Measurements from ENCODE around the gene SEMA5B. TPM values are rescaled to one million over a fixed set of nuclear protein-coding genes. Genes with fewer than 3 reads are reported as not detected.

Gene SEMA5B
- total RNA-seq, 1 experiment from 2014 or later: 1.0 TPM

DNA sequence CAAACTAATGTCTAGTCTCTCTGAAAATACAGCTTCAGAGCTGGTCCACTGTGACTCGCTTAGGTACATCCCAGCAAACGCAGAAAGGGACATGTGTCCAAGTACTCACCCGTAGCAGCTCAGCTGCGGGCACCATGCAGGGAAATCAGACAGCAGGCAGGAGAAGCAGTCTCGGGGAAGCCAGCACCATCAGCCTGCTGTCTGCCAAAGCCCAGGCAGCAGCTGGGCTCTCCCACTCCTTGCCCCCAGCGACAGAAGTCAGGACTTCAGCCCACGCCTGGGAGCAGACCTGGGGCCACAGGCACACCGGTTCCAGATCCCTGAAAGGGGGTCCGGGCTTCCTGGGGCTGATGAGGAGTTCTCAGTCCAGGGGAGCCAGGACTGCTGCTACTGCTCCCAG, 34.9 kb downstream of the SEMA5B start:
- intact Hi-C loops (cut with micrococcal nuclease; ENCODE audit: unreplicated experiment): no loop called here
- H3K27me3 Mint-ChIP-seq (ENCODE audit: insufficient read depth, unreplicated experiment): peaks cover 2% of the 10 kb centered on the region
- POLR2A ChIA-PET: no interaction called here

DNA sequence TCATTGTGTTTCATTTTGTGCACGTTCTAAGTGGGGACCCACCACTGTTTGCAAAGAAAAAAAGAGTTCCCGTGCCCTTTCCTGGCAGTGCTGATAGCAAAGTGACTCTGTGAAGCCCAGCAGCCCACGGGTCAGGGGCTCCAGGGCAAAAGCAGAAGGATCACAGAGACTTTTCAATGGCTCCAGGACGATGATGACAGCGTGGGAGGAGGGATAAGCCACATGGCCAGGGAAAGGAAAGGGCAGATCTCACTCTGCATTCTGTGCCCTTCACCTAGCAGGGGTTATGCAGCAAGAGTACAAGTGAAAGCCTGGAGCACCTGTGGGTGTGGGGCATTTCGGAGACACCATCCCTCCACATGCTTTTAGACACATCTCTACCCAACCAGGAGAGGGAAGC, 35.4 kb downstream of the SEMA5B start:
- no peaks in the 10 kb centered on the region for H3K36me3 ChIP-seq (ENCODE audit: control insufficient read depth, insufficient read depth, low read length)
- peaks cover 2% of the 10 kb centered on the region for H3K27me3 Mint-ChIP-seq (ENCODE audit: insufficient read depth, unreplicated experiment)
- no peak overlapping the region for H3K4me3 ChIP-seq (ENCODE audit: low read depth, low read length)
- POLR2A ChIA-PET: no interaction called here
- H3K4me1 Mint-ChIP-seq (ENCODE audit: low read depth, unreplicated experiment): no peaks in the 10 kb centered on the region
- H3K9me3 ChIP-seq: no peaks in the 10 kb centered on the region
- no peak overlapping the region for H3K27ac Mint-ChIP-seq (ENCODE audit: unreplicated experiment)
- no peak for DNase-seq
- no peaks in the 10 kb centered on the region for H3K36me3 Mint-ChIP-seq (ENCODE audit: insufficient read depth, unreplicated experiment)
- H3K9me3 Mint-ChIP-seq (ENCODE audit: unreplicated experiment): no peaks in the 10 kb centered on the region
- intact Hi-C loops (cut with micrococcal nuclease; ENCODE audit: unreplicated experiment): no loop called here
- H3K4me1 ChIP-seq: no peaks in the 10 kb centered on the region
- CTCF ChIA-PET: interaction anchor here (0.6 kb wide), 1 partner anchor 52 kb away, joined by 3 read pairs; no protein-coding TSS in a partner anchor
- TF ChIP-seq, protein P1, sequence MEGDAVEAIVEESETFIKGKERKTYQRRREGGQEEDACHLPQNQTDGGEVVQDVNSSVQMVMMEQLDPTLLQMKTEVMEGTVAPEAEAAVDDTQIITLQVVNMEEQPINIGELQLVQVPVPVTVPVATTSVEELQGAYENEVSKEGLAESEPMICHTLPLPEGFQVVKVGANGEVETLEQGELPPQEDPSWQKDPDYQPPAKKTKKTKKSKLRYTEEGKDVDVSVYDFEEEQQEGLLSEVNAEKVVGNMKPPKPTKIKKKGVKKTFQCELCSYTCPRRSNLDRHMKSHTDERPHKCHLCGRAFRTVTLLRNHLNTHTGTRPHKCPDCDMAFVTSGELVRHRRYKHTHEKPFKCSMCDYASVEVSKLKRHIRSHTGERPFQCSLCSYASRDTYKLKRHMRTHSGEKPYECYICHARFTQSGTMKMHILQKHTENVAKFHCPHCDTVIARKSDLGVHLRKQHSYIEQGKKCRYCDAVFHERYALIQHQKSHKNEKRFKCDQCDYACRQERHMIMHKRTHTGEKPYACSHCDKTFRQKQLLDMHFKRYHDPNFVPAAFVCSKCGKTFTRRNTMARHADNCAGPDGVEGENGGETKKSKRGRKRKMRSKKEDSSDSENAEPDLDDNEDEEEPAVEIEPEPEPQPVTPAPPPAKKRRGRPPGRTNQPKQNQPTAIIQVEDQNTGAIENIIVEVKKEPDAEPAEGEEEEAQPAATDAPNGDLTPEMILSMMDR (IDR thresholded peaks at IDR 0.05; ENCODE audit: insufficient read depth in 1 of 2, low read depth in 1 of 2, low read length in 1 of 2, severe bottlenecking in 1 of 2, unreplicated experiment in 1 of 2): no peak
- no peaks in the 10 kb centered on the region for H3K27me3 ChIP-seq (replicated peaks; ENCODE audit: control insufficient read depth, insufficient read depth, low read length)
- BruUV-seq (replicated peaks): no TSS peak
- no peak overlapping the region for H3K4me3 Mint-ChIP-seq (ENCODE audit: unreplicated experiment)

More for the DNA sequence above, 34.9 kb downstream of the SEMA5B start:
- no TSS peak for BruUV-seq (replicated peaks)
- DNase-seq: no peak
- Mint-ChIP-seq H3K36me3 (ENCODE audit: insufficient read depth, unreplicated experiment) (no peaks in the 10 kb centered on the region), H3K4me3 (ENCODE audit: unreplicated experiment) (no peak overlapping the region), H3K9me3 (ENCODE audit: unreplicated experiment) (no peaks in the 10 kb centered on the region), H3K27ac (ENCODE audit: unreplicated experiment) (no peak overlapping the region), H3K4me1 (ENCODE audit: low read depth, unreplicated experiment) (no peaks in the 10 kb centered on the region)
- Histone ChIP-seq H3K4me3 (ENCODE audit: low read depth, low read length) (no peak overlapping the region), H3K27me3 (replicated peaks; ENCODE audit: control insufficient read depth, insufficient read depth, low read length) (no peaks in the 10 kb centered on the region), H3K4me1 (no peaks in the 10 kb centered on the region), H3K36me3 (ENCODE audit: control insufficient read depth, insufficient read depth, low read length) (no peaks in the 10 kb centered on the region), H3K9me3 (no peaks in the 10 kb centered on the region)
- CTCF ChIA-PET: no interaction called here
- TF ChIP-seq, protein P1 (IDR thresholded peaks at IDR 0.05; ENCODE audit: insufficient read depth in 1 of 2, low read depth in 1 of 2, low read length in 1 of 2, severe bottlenecking in 1 of 2, unreplicated experiment in 1 of 2): no peak

DNA sequence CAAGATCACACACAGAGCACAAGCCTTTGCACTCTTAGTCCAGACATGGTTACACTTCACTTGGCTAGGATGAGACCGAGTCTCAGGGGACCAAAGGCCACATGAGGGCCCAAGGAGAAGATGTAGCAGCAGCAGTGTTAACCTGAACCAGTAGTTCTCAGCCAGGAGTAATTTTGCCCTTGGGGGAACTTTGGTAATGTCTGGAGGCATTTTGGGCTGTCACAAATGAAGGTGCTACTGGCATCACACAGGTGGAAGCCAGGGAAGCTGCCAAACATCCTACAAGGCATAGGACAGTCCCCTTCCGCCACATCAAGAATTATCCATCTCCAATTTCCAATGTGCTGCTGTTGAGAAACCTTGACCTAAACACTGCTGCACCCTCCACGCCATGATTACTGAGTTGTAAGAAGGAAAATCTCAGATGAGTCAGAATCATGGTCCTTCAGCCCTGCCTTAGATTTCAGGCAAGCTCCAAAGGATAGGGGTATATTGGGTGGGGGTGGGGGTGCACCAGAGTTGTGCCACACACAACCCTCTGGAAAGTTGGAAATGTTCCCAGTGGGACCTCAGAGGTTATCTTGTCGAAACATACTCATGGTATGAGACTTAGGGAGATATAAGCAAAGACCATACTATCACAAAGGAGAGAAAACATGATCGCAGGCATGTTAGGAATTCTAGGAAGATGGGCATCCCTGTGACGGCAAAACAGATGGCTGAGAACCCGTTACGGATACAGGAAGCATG, 36.2 kb downstream of the SEMA5B start:
- DNase-seq: no peak
- Mint-ChIP-seq H3K4me3 (ENCODE audit: unreplicated experiment) (no peak overlapping the region), H3K36me3 (ENCODE audit: insufficient read depth, unreplicated experiment) (no peaks in the 10 kb centered on the region), H3K9me3 (ENCODE audit: unreplicated experiment) (no peaks in the 10 kb centered on the region), H3K4me1 (ENCODE audit: low read depth, unreplicated experiment) (no peaks in the 10 kb centered on the region), H3K27me3 (ENCODE audit: insufficient read depth, unreplicated experiment) (peaks cover 2% of the 10 kb centered on the region), H3K27ac (ENCODE audit: unreplicated experiment) (no peak overlapping the region)
- TF ChIP-seq, protein P1 (IDR thresholded peaks at IDR 0.05; ENCODE audit: insufficient read depth in 1 of 2, low read depth in 1 of 2, low read length in 1 of 2, severe bottlenecking in 1 of 2, unreplicated experiment in 1 of 2): no peak
- H3K27me3 ChIP-seq (replicated peaks; ENCODE audit: control insufficient read depth, insufficient read depth, low read length): no peaks in the 10 kb centered on the region
- ChIA-PET CTCF (no interaction called here), POLR2A (no interaction called here)
- BruUV-seq (replicated peaks): no TSS peak
- H3K9me3 ChIP-seq: no peaks in the 10 kb centered on the region
- H3K4me1 ChIP-seq: no peaks in the 10 kb centered on the region
- intact Hi-C loops (cut with micrococcal nuclease; ENCODE audit: unreplicated experiment): no loop called here
- H3K36me3 ChIP-seq (ENCODE audit: control insufficient read depth, insufficient read depth, low read length): no peaks in the 10 kb centered on the region
- no peak overlapping the region for H3K4me3 ChIP-seq (ENCODE audit: low read depth, low read length)

Measured in Caco-2 (cell line).